Upper lobe of left lung (tissue), 4 donors: ENCODE results near the gene GATB.

Experiments
- POLR2AphosphoS5 ChIP-seq, 2 donors: sonication (generic); formaldehyde crosslinking; IDR thresholded peaks; one replicate each; pipeline ENCODE4 v1.5.1; 2017; ENCODE audit warnings: antibody characterized with exemption in 2 of 2
- TF ChIP-seq, protein P1 (sequence below), 6 experiments: fragments of 450-650 bp in 4 of 6; fragments of 200-600 bp in 2 of 6; sonication (generic) in 2 of 6; IDR thresholded peaks; one replicate each; pipeline ENCODE4 v1.5.1; 2016 to 2019; ENCODE audit warnings: antibody characterized with exemption in 6 of 6

DNA sequence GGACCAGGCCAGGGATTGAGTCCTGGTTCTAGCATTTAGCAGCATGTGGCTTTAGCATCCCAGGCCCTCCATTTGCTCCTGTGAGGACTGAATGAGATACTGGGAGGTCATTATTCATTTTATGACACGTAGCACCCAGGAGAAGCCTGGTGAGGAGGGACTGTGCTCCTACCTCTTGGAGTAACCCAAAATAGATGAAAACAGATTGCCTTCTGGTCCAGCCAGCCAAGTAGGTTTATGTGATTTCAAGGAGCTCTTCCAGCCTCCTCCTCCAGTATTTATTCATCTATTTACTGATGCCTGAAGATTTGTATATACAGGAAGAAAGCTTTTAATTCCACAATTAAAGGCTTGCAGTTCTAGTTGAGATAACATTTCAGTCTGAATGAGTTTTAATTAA is 109.3 kb downstream of the GATB start:
- no peak for TF ChIP-seq POLR2AphosphoS5 (IDR thresholded peaks at IDR 0.05)
- TF ChIP-seq, protein P1, sequence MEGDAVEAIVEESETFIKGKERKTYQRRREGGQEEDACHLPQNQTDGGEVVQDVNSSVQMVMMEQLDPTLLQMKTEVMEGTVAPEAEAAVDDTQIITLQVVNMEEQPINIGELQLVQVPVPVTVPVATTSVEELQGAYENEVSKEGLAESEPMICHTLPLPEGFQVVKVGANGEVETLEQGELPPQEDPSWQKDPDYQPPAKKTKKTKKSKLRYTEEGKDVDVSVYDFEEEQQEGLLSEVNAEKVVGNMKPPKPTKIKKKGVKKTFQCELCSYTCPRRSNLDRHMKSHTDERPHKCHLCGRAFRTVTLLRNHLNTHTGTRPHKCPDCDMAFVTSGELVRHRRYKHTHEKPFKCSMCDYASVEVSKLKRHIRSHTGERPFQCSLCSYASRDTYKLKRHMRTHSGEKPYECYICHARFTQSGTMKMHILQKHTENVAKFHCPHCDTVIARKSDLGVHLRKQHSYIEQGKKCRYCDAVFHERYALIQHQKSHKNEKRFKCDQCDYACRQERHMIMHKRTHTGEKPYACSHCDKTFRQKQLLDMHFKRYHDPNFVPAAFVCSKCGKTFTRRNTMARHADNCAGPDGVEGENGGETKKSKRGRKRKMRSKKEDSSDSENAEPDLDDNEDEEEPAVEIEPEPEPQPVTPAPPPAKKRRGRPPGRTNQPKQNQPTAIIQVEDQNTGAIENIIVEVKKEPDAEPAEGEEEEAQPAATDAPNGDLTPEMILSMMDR (IDR thresholded peaks at IDR 0.05), result no peak
